ENCODE measurements around the gene HPCAL4.

- TF ChIP-seq, protein P1, sequence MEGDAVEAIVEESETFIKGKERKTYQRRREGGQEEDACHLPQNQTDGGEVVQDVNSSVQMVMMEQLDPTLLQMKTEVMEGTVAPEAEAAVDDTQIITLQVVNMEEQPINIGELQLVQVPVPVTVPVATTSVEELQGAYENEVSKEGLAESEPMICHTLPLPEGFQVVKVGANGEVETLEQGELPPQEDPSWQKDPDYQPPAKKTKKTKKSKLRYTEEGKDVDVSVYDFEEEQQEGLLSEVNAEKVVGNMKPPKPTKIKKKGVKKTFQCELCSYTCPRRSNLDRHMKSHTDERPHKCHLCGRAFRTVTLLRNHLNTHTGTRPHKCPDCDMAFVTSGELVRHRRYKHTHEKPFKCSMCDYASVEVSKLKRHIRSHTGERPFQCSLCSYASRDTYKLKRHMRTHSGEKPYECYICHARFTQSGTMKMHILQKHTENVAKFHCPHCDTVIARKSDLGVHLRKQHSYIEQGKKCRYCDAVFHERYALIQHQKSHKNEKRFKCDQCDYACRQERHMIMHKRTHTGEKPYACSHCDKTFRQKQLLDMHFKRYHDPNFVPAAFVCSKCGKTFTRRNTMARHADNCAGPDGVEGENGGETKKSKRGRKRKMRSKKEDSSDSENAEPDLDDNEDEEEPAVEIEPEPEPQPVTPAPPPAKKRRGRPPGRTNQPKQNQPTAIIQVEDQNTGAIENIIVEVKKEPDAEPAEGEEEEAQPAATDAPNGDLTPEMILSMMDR (IDR thresholded peaks at IDR 0.05) = no peak
- TF ChIP-seq POLR2A (IDR thresholded peaks at IDR 0.05) = no peak
Observed at GRCh38 chr1:39726600-39726999, 35.4 kb upstream of the HPCAL4 start.
